HepG2 (cell line): ENCODE measurements around the gene KIRREL2. TPM values are rescaled to one million over a fixed set of nuclear protein-coding genes. Genes with fewer than 3 reads are reported as not detected.

Experiments
- CHD4 ChIP-seq: fragments of 200-600 bp; sonication (generic); IDR thresholded peaks from 2 replicates; pipeline ENCODE4 v1.7.0; 2017; ENCODE audit warnings: mild to moderate bottlenecking, low read length, borderline replicate concordance
- ESRRA ChIP-seq: sonication (generic); formaldehyde crosslinking; IDR thresholded peaks from 2 replicates; pipeline ENCODE4 v1.5.1; 2020; ENCODE audit warnings: mild to moderate bottlenecking, low read depth, missing genetic modification reagents
- KAT7 ChIP-seq: IDR thresholded peaks from 2 replicates; pipeline ENCODE4 v1.6.1; 2018; ENCODE audit warnings: borderline replicate concordance, missing compliant biosample characterization
- KDM1A ChIP-seq: IDR thresholded peaks from 2 replicates; pipeline ENCODE4 v1.6.1; 2016; ENCODE audit warnings: missing compliant biosample characterization
- KLF12 ChIP-seq: sonication (generic); formaldehyde crosslinking; IDR thresholded peaks from 2 replicates; pipeline ENCODE4 v1.4.0; 2020; ENCODE audit warnings: missing genetic modification reagents, borderline replicate concordance
- MED13 ChIP-seq: sonication (generic); formaldehyde crosslinking; IDR thresholded peaks from 2 replicates; pipeline ENCODE4 v1.5.0; 2020; ENCODE audit warnings: missing genetic modification reagents
- PHF5A ChIP-seq: IDR thresholded peaks from one replicate; pipeline ENCODE4 v1.6.1; 2018; ENCODE audit warnings: low read depth, missing genetic modification reagents; ENCODE audit not compliant: unreplicated experiment
- PHF8 ChIP-seq: sonication (generic); formaldehyde crosslinking; IDR thresholded peaks from 2 replicates; pipeline ENCODE4 v1.5.0; 2020; ENCODE audit warnings: missing genetic modification reagents
- RCOR2 ChIP-seq: IDR thresholded peaks from 2 replicates; pipeline ENCODE4 v1.6.1; 2016; ENCODE audit warnings: missing biosample characterization, missing genetic modification reagents
- ZKSCAN5 ChIP-seq: sonication (generic); formaldehyde crosslinking; IDR thresholded peaks from 2 replicates; pipeline ENCODE4 v1.5.1; 2020; ENCODE audit warnings: mild to moderate bottlenecking, missing genetic modification reagents
- ZNF225 ChIP-seq: sonication (generic); formaldehyde crosslinking; IDR thresholded peaks from 2 replicates; pipeline ENCODE4 v1.4.0; 2020; ENCODE audit warnings: mild to moderate bottlenecking, missing genetic modification reagents
- ZNF557 ChIP-seq: sonication (generic); formaldehyde crosslinking; IDR thresholded peaks from 2 replicates; pipeline ENCODE4 v1.4.0; 2020; ENCODE audit warnings: missing genetic modification reagents
- ZNF563 ChIP-seq: sonication (generic); formaldehyde crosslinking; IDR thresholded peaks from 2 replicates; pipeline ENCODE4 v1.8.0; 2022; ENCODE audit warnings: mild to moderate bottlenecking, moderate library complexity, missing genetic modification reagents
- ZNF816 ChIP-seq: sonication (generic); formaldehyde crosslinking; IDR thresholded peaks from 2 replicates; pipeline ENCODE4 v1.8.0; 2022; ENCODE audit warnings: missing genetic modification reagents, mild to moderate bottlenecking, borderline replicate concordance
- polyA plus RNA-seq, 8 experiments: library from polyadenylated mRNA; depleted of rRNA in 3 of 8; stranded (reverse) in 7 of 8; unstranded in 1 of 8; fragments of >200 nt; fragmentation: Illumina TruSeq in 4 of 8; extraction: Trizol in 4 of 8; gene quantifications; 2 replicates each; pipeline versions ENCODE4 v1.2.1 to v1.2.3, GENCODE V29; 2011 to 2016; ENCODE audit warnings: low read depth in 4 of 8, missing spikeins in 1 of 8, mixed read lengths in 1 of 8; ENCODE audit not compliant: insufficient read depth in 1 of 8
- total RNA-seq, 5 experiments: library from RNA; depleted of rRNA; stranded (reverse); fragments of >200 nt; fragmentation: Illumina TruSeq; extraction: Trizol; gene quantifications; 2 replicates each; pipeline ENCODE4 v1.2.3, GENCODE V29; 2016; ENCODE audit warnings: low read depth in 1 of 5
- TF ChIP-seq, protein P1 (sequence below): IDR thresholded peaks from 2 replicates; pipeline ENCODE4 v1.6.1; 2016; ENCODE audit warnings: mild to moderate bottlenecking, missing biosample characterization, missing genetic modification reagents
- TF ChIP-seq, protein P2 (sequence below): sonication (generic); formaldehyde crosslinking; IDR thresholded peaks from 2 replicates; pipeline ENCODE4 v1.4.0; 2020; ENCODE audit warnings: mild to moderate bottlenecking, missing genetic modification reagents
- TF ChIP-seq, protein P3 (sequence below): sonication (generic); formaldehyde crosslinking; IDR thresholded peaks from 2 replicates; pipeline ENCODE4 v1.5.1; 2020; ENCODE audit warnings: missing genetic modification reagents, mild to moderate bottlenecking, borderline replicate concordance
- TF ChIP-seq, protein P4 (sequence below): sonication (generic); formaldehyde crosslinking; IDR thresholded peaks from 2 replicates; pipeline ENCODE4 v1.5.1; 2020; ENCODE audit warnings: missing genetic modification reagents, mild to moderate bottlenecking, borderline replicate concordance

The KIRREL2 gene
- total and polyA plus RNA-seq, 2 of the 13 experiments (the other 11 are each of a cell fraction or from before 2014, with no cell fraction given) = 0.18 to 2.4 TPM

DNA sequence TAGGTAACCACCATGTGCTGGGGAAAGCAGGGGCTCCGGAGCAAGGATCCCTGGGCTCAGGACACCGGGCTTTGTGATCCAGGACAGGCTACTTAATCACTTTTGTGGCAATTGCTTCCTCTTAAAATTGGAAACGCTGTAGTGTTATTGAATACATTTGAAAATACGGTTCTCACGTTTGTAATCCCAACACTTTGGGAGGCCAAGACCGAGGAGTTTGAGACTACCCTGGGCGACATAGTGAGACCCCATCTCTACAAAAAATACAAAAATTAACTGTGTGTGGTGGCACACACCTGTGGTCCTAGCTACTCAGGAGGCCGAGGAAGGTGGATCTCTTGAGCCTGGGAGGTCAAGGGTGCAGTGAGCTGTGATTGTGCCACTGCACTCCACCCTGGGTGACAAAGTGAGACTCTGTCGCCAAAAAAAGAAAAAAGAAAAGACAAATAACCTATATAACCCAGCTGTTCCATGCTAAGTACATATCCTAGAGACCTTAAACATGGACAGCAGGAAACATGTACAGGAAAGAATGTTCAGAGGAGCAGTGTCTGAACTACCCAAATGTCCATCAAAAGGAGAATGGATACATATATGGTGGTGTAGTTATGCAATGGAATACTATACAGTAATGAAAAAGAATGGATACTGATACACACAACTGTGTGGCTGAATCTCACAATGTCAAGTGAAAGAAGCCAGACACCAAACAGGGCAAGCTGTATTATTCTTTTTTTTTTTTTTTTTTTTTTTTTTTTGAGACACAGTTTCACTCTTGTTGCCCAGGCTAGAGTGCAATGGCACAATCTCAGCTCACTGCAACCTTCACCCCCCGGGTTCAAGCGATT lies 43.4 kb upstream of the KIRREL2 start (continued):
- TF ChIP-seq CHD4 = peak; percentile 83; the same call in 1 of the 2 replicates
- no peak for TF ChIP-seq ZNF225 (CRISPR knock-in tag)
- TF ChIP-seq, protein P1, sequence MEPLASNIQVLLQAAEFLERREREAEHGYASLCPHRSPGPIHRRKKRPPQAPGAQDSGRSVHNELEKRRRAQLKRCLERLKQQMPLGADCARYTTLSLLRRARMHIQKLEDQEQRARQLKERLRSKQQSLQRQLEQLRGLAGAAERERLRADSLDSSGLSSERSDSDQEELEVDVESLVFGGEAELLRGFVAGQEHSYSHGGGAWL = no peak
- TF ChIP-seq, protein P2, sequence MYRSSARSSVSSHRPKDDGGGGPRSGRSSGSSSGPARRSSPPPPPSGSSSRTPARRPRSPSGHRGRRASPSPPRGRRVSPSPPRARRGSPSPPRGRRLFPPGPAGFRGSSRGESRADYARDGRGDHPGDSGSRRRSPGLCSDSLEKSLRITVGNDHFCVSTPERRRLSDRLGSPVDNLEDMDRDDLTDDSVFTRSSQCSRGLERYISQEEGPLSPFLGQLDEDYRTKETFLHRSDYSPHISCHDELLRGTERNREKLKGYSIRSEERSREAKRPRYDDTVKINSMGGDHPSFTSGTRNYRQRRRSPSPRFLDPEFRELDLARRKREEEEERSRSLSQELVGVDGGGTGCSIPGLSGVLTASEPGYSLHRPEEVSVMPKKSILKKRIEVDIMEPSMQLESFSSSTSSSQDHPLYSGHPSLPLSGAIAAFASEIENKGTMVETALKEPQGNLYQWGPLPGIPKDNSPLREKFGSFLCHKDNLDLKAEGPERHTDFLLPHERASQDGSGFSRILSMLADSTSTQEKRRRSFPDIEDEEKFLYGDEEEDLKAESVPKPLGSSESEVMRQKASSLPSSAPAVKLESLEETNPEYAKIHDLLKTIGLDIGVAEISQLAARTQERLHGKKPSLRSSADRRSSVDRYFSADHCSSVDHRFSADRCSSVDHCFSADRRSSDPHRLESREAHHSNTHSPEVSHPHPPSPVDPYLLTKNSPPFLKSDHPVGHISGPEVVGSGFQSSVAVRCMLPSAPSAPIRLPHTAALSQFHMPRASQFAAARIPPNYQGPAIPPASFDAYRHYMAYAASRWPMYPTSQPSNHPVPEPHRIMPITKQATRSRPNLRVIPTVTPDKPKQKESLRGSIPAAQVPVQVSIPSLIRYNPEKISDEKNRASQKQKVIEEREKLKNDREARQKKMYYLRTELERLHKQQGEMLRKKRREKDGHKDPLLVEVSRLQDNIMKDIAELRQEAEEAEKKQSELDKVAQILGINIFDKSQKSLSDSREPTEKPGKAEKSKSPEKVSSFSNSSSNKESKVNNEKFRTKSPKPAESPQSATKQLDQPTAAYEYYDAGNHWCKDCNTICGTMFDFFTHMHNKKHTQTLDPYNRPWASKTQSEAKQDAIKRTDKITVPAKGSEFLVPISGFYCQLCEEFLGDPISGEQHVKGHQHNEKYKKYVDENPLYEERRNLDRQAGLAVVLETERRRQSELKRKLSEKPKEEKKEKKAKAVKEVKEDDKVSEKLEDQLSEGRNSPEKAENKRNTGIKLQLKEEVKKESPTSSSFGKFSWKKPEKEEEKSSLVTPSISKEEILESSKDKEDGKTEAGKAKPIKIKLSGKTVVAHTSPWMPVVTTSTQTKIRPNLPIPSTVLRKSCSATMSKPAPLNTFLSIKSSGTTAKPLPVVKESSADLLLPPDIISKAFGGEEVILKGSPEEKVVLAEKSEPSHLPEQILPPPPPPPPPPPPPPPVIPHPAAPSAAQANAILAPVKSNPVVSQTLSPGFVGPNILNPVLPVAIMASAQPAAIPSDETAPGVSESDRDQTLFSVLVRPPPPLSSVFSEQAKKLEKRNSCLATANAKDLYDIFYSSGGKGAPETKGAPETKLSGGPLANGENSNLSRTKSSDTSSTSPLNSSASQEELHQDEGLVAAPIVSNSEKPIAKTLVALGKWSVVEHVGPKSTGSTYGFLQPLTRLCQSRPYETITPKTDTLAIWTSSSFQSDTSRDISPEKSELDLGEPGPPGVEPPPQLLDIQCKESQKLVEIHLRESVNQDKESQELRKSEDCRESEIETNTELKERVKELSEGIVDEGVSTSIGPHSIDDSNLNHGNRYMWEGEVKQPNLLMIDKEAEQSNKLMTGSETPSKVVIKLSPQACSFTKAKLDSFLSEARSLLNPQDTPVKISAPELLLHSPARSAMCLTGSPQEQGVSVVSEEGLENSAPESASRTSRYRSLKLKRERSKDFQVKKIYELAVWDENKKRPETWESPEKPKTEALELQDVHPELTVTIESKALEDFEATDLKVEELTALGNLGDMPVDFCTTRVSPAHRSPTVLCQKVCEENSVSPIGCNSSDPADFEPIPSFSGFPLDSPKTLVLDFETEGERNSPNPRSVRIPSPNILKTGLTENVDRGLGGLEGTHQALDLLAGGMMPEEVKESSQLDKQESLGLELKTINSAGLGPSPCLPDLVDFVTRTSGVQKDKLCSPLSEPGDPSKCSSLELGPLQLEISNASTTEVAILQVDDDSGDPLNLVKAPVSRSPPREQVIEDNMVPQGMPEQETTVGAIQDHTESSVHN (CRISPR knock-in tag) = no peak
- TF ChIP-seq KDM1A = no peak
- TF ChIP-seq ZNF816 = 0 out of 2 replicates have a peak, but pooled peaks have one; percentile 13
- TF ChIP-seq, protein P3, sequence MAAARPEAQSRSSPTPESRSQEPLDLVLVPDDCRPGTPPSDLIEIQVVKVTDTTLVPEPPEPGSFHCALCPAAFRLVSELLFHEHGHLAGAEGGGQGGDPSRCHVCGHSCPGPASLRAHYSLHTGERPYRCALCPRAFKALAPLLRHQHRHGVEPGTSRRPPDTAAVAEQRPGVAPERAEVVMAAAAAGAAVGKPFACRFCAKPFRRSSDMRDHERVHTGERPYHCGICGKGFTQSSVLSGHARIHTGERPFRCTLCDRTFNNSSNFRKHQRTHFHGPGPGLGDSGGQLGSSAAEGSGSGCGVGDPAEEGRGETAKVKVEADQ (CRISPR knock-in tag) = peak; percentile 46; the same call in 1 of the 2 replicates
- TF ChIP-seq ESRRA (CRISPR knock-in tag) = no peak
- no peak for TF ChIP-seq RCOR2 (CRISPR knock-in tag)
- no peak for TF ChIP-seq PHF8 (CRISPR knock-in tag)
- no peak for TF ChIP-seq ZKSCAN5
- no peak for TF ChIP-seq MED13
- 0 out of 2 replicates have a peak, but pooled peaks have one; percentile 52 for TF ChIP-seq KLF12
- TF ChIP-seq ZNF557 (CRISPR knock-in tag) = no peak
- TF ChIP-seq, protein P4, sequence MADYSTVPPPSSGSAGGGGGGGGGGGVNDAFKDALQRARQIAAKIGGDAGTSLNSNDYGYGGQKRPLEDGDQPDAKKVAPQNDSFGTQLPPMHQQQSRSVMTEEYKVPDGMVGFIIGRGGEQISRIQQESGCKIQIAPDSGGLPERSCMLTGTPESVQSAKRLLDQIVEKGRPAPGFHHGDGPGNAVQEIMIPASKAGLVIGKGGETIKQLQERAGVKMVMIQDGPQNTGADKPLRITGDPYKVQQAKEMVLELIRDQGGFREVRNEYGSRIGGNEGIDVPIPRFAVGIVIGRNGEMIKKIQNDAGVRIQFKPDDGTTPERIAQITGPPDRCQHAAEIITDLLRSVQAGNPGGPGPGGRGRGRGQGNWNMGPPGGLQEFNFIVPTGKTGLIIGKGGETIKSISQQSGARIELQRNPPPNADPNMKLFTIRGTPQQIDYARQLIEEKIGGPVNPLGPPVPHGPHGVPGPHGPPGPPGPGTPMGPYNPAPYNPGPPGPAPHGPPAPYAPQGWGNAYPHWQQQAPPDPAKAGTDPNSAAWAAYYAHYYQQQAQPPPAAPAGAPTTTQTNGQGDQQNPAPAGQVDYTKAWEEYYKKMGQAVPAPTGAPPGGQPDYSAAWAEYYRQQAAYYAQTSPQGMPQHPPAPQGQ (CRISPR knock-in tag) = no peak
- no peak for TF ChIP-seq KAT7 (CRISPR knock-in tag)
- TF ChIP-seq PHF5A (CRISPR knock-in tag) = no peak
- TF ChIP-seq ZNF563 (CRISPR knock-in tag) = no peak
